Renal cortical epithelial cell (primary cell): ENCODE data around the gene WDR36. TPM values are rescaled to one million over a fixed set of nuclear protein-coding genes. Genes with fewer than 3 reads are reported as not detected.

Source experiments
- DNase-seq: peaks from one replicate; pipeline ENCODE4 v3.0.0-alpha.2; 2011; ENCODE audit warnings: low read depth
- total RNA-seq: library from RNA; depleted of rRNA; stranded (reverse); fragments of >200 nt; gene quantifications from 2 replicates; pipeline ENCODE4 v1.2.3, GENCODE V29; 2014

Gene WDR36
- total RNA-seq, 1 donor from 2014 or later: 51.1 TPM

GRCh38 chr5:111106320-111106948 lies 14.3 kb downstream of the WDR36 start:
- no peak for DNase-seq

- no peak for DNase-seq
These were observed 15.2 kb downstream of the WDR36 start for GRCh38 chr5:111107371-111107770.

- DNase-seq: no peak
These were observed 19.8 kb downstream of the WDR36 start for GRCh38 chr5:111111956-111112355.

GRCh38 chr5:111113678-111114077 lies 21.5 kb downstream of the WDR36 start:
- no peak for DNase-seq

GRCh38 chr5:111115229-111115628 lies 23.1 kb downstream of the WDR36 start:
- DNase-seq: no peak

- DNase-seq: no peak
These were observed 24.4 kb downstream of the WDR36 start for GRCh38 chr5:111116550-111116949.

GRCh38 chr5:111117136-111117535 lies 25.0 kb downstream of the WDR36 start:
- no peak for DNase-seq

GRCh38 chr5:111119221-111119620 lies 27.1 kb downstream of the WDR36 start:
- no peak for DNase-seq

- DNase-seq: no peak
These were observed 27.7 kb downstream of the WDR36 start for GRCh38 chr5:111119856-111120255.

GRCh38 chr5:111120911-111121310 lies 28.8 kb downstream of the WDR36 start:
- peak; percentile 61 for DNase-seq

GRCh38 chr5:111121926-111122325 lies 29.8 kb downstream of the WDR36 start:
- DNase-seq: peak; percentile 19

GRCh38 chr5:111122398-111122797 lies 30.2 kb downstream of the WDR36 start:
- no peak for DNase-seq

- DNase-seq: no peak
These were observed 32.6 kb downstream of the WDR36 start for GRCh38 chr5:111124793-111125192.

- no peak for DNase-seq
These were observed 34.7 kb downstream of the WDR36 start for GRCh38 chr5:111126896-111127295.

- DNase-seq: peak; percentile 36
These were observed 35.5 kb downstream of the WDR36 start for GRCh38 chr5:111127453-111128195.

GRCh38 chr5:111129938-111130337 lies 37.8 kb downstream of the WDR36 start:
- DNase-seq: no peak

GRCh38 chr5:111131356-111131755 lies 39.2 kb downstream of the WDR36 start:
- DNase-seq: peak; percentile 68

- DNase-seq: no peak
These were observed 39.9 kb downstream of the WDR36 start for GRCh38 chr5:111132076-111132475.

GRCh38 chr5:111132731-111133435 lies 40.7 kb downstream of the WDR36 start:
- DNase-seq: no peak

- no peak for DNase-seq
These were observed 41.2 kb downstream of the WDR36 start for GRCh38 chr5:111133436-111133751.

- DNase-seq: no peak
These were observed 41.9 kb downstream of the WDR36 start for GRCh38 chr5:111134087-111134486.

- no peak for DNase-seq
These were observed 42.7 kb downstream of the WDR36 start for GRCh38 chr5:111134864-111135263.

GRCh38 chr5:111135363-111135762 lies 43.2 kb downstream of the WDR36 start:
- DNase-seq: no peak
